ENCODE data around the gene CPM.

The CPM gene

GRCh38 chr12:68951652-68952051 lies 18.7 kb upstream of the CPM start:
- DNase-seq (ENCODE audit: insufficient read length) (no peak), FAIRE-seq (no peak)
- TF ChIP-seq POLR2A (IDR thresholded peaks at IDR 0.05; ENCODE audit: low read depth, low read length) = no peak

GRCh38 chr12:68950511-68950910 lies 17.5 kb upstream of the CPM start:
- DNase-seq (ENCODE audit: insufficient read length) (no peak), FAIRE-seq (no peak)
- TF ChIP-seq POLR2A (IDR thresholded peaks at IDR 0.05; ENCODE audit: low read depth, low read length) (no peak), TAF1 (IDR thresholded peaks at IDR 0.05; ENCODE audit: borderline replicate concordance, low read depth, low read length) (no peak), POLR2AphosphoS5 (IDR thresholded peaks at IDR 0.05; ENCODE audit: low read depth, low read length) (no peak)

GRCh38 chr12:68945255-68945654 lies 12.3 kb upstream of the CPM start:
- FAIRE-seq (no peak), DNase-seq (ENCODE audit: insufficient read length) (no peak)
- no peak for TF ChIP-seq POLR2AphosphoS5 (IDR thresholded peaks at IDR 0.05; ENCODE audit: low read depth, low read length)
- TF ChIP-seq POLR2A (IDR thresholded peaks at IDR 0.05; ENCODE audit: low read depth, low read length) = no peak
- TF ChIP-seq TAF1 (IDR thresholded peaks at IDR 0.05; ENCODE audit: borderline replicate concordance, low read depth, low read length) = no peak

GRCh38 chr12:68944296-68945076 lies 11.5 kb upstream of the CPM start:
- TF ChIP-seq POLR2AphosphoS5 (IDR thresholded peaks at IDR 0.05; ENCODE audit: low read depth, low read length) = no peak
- no peak for TF ChIP-seq POLR2A (IDR thresholded peaks at IDR 0.05; ENCODE audit: low read depth, low read length)
- TF ChIP-seq TAF1 (IDR thresholded peaks at IDR 0.05; ENCODE audit: borderline replicate concordance, low read depth, low read length) = no peak
- DNase-seq (ENCODE audit: insufficient read length) (no peak), FAIRE-seq (no peak)

GRCh38 chr12:68943848-68944247 lies 10.9 kb upstream of the CPM start:
- TF ChIP-seq TAF1 (IDR thresholded peaks at IDR 0.05; ENCODE audit: borderline replicate concordance, low read depth, low read length) (no peak), POLR2A (IDR thresholded peaks at IDR 0.05; ENCODE audit: low read depth, low read length) (no peak), POLR2AphosphoS5 (IDR thresholded peaks at IDR 0.05; ENCODE audit: low read depth, low read length) (no peak)
- FAIRE-seq = no peak
- no peak for DNase-seq (ENCODE audit: insufficient read length)

- TF ChIP-seq TAF1 (IDR thresholded peaks at IDR 0.05; ENCODE audit: borderline replicate concordance, low read depth, low read length) = no peak
- TF ChIP-seq POLR2A (IDR thresholded peaks at IDR 0.05; ENCODE audit: low read depth, low read length) = no peak
- TF ChIP-seq POLR2AphosphoS5 (IDR thresholded peaks at IDR 0.05; ENCODE audit: low read depth, low read length) = no peak
- no peak for DNase-seq (ENCODE audit: insufficient read length)
- no peak for FAIRE-seq
Observed at GRCh38 chr12:68940731-68941130, 7.8 kb upstream of the CPM start.

- TF ChIP-seq POLR2A (IDR thresholded peaks at IDR 0.05; ENCODE audit: low read depth, low read length) (no peak), POLR2AphosphoS5 (IDR thresholded peaks at IDR 0.05; ENCODE audit: low read depth, low read length) (no peak), TAF1 (IDR thresholded peaks at IDR 0.05; ENCODE audit: borderline replicate concordance, low read depth, low read length) (no peak)
- FAIRE-seq = no peak
- no peak for DNase-seq (ENCODE audit: insufficient read length)
Observed at GRCh38 chr12:68939505-68939904, 6.5 kb upstream of the CPM start.

GRCh38 chr12:68934392-68934791 lies 1.4 kb upstream of the CPM start:
- TF ChIP-seq POLR2A (IDR thresholded peaks at IDR 0.05; ENCODE audit: low read depth, low read length) (no peak), TAF1 (IDR thresholded peaks at IDR 0.05; ENCODE audit: borderline replicate concordance, low read depth, low read length) (no peak), POLR2AphosphoS5 (IDR thresholded peaks at IDR 0.05; ENCODE audit: low read depth, low read length) (no peak)
- FAIRE-seq (no peak), DNase-seq (ENCODE audit: insufficient read length) (no peak)

- FAIRE-seq (peak; percentile 38), DNase-seq (ENCODE audit: insufficient read length) (peak; percentile 8)
- TF ChIP-seq TAF1 (IDR thresholded peaks at IDR 0.05; ENCODE audit: borderline replicate concordance, low read depth, low read length) = no peak
- no peak for TF ChIP-seq POLR2A (IDR thresholded peaks at IDR 0.05; ENCODE audit: low read depth, low read length)
- no peak for TF ChIP-seq POLR2AphosphoS5 (IDR thresholded peaks at IDR 0.05; ENCODE audit: low read depth, low read length)
Observed at GRCh38 chr12:68932128-68932960, 627 bp downstream of the CPM start.

GRCh38 chr12:68930178-68930577 lies 2.8 kb downstream of the CPM start:
- no peak for DNase-seq (ENCODE audit: insufficient read length)
- TF ChIP-seq TAF1 (IDR thresholded peaks at IDR 0.05; ENCODE audit: borderline replicate concordance, low read depth, low read length) (no peak), POLR2A (IDR thresholded peaks at IDR 0.05; ENCODE audit: low read depth, low read length) (no peak), POLR2AphosphoS5 (IDR thresholded peaks at IDR 0.05; ENCODE audit: low read depth, low read length) (no peak)
- FAIRE-seq = no peak

- DNase-seq (ENCODE audit: insufficient read length) (no peak), FAIRE-seq (no peak)
- TF ChIP-seq TAF1 (IDR thresholded peaks at IDR 0.05; ENCODE audit: borderline replicate concordance, low read depth, low read length) = no peak
- TF ChIP-seq POLR2A (IDR thresholded peaks at IDR 0.05; ENCODE audit: low read depth, low read length) = no peak
- no peak for TF ChIP-seq POLR2AphosphoS5 (IDR thresholded peaks at IDR 0.05; ENCODE audit: low read depth, low read length)
Observed at GRCh38 chr12:68924546-68924945, 8.4 kb downstream of the CPM start.

All from GM12892 (cell line).